GM21360 (cell line): Measurements from ENCODE around the gene PAX7.
"Not testable (repeated sequence)": the region's sequence is repeated elsewhere in the genome, so short reads cannot be mapped to it uniquely, and the experiment has no call there.

ENCODE experiments used
- ATAC-seq: cut with Tn5 transposase; IDR thresholded peaks from one replicate; pipeline ENCODE4 v1.9.1; 2021; ENCODE audit warnings: mild to moderate bottlenecking, moderate library complexity; ENCODE audit not compliant: unreplicated experiment

The PAX7 gene

GRCh38 chr1:18630511-18631495 is at the start of gene PAX7:
Gene PAX7 (plus strand): TSS chr1:18630846. CDS start chr1:18631604, 758 bp downstream.
- ATAC-seq: no peak

GRCh38 chr1:18581420-18581880 is 49.2 kb upstream of the PAX7 start:
- no peak for ATAC-seq

GRCh38 chr1:18582890-18583289 is 47.8 kb upstream of the PAX7 start:
- no peak for ATAC-seq

- no peak for ATAC-seq
These were observed 47.2 kb upstream of the PAX7 start for GRCh38 chr1:18583326-18583941.

- not testable (repeated sequence) for ATAC-seq
These were observed 44.6 kb upstream of the PAX7 start for GRCh38 chr1:18586016-18586415.

GRCh38 chr1:18588093-18588492 is 42.6 kb upstream of the PAX7 start:
- ATAC-seq: no peak

GRCh38 chr1:18592368-18592767 is 38.3 kb upstream of the PAX7 start:
- ATAC-seq: no peak

- ATAC-seq: no peak
These were observed 33.2 kb upstream of the PAX7 start for GRCh38 chr1:18597160-18598042.

GRCh38 chr1:18599086-18599485 is 31.6 kb upstream of the PAX7 start:
- no peak for ATAC-seq

- no peak for ATAC-seq
These were observed 30.9 kb upstream of the PAX7 start for GRCh38 chr1:18599704-18600103.

- ATAC-seq: no peak
These were observed 28.0 kb upstream of the PAX7 start for GRCh38 chr1:18602533-18603211.

GRCh38 chr1:18603212-18603852 is 27.3 kb upstream of the PAX7 start:
- ATAC-seq: no peak

GRCh38 chr1:18606443-18607288 is 24.0 kb upstream of the PAX7 start:
- ATAC-seq: no peak

- ATAC-seq: no peak
These were observed 23.3 kb upstream of the PAX7 start for GRCh38 chr1:18607289-18607760.

- ATAC-seq: no peak
These were observed 22.1 kb upstream of the PAX7 start for GRCh38 chr1:18608534-18608933.

GRCh38 chr1:18611311-18611710 is 19.3 kb upstream of the PAX7 start:
- ATAC-seq: no peak

GRCh38 chr1:18612073-18612472 is 18.6 kb upstream of the PAX7 start:
- ATAC-seq: no peak

GRCh38 chr1:18614069-18614735 is 16.4 kb upstream of the PAX7 start:
- no peak for ATAC-seq
